ENCODE data around the gene CNTNAP2.
"Not testable (repeated sequence)": the region's sequence is repeated elsewhere in the genome, so short reads cannot be mapped to it uniquely, and the experiment has no call there.

Gene CNTNAP2

GRCh38 chr7:147069771-147070170, 953.2 kb downstream of the CNTNAP2 start:
- no peaks in the 10 kb centered on the region for H3K27me3 Mint-ChIP-seq
- H3K9me3 Mint-ChIP-seq, result peaks cover 29% of the 10 kb centered on the region
- DNase-seq, result no peak
- no peak overlapping the region for H3K27ac Mint-ChIP-seq
- H3K36me3 Mint-ChIP-seq, result no peaks in the 10 kb centered on the region
- CTCF ChIA-PET, result no interaction called here
- no peaks in the 10 kb centered on the region for H3K4me1 Mint-ChIP-seq
- H3K4me3 Mint-ChIP-seq, result no peak overlapping the region

- Mint-ChIP-seq H3K27ac (no peak overlapping the region), H3K4me1 (no peaks in the 10 kb centered on the region)
- CTCF ChIA-PET, result no interaction called here
These were observed 954.3 kb downstream of the CNTNAP2 start for GRCh38 chr7:147070886-147071285.

GRCh38 chr7:147071536-147071935, 954.9 kb downstream of the CNTNAP2 start:
- DNase-seq, result no peak
- peaks cover 32% of the 10 kb centered on the region for H3K9me3 Mint-ChIP-seq
- H3K4me1 Mint-ChIP-seq, result no peaks in the 10 kb centered on the region
- CTCF ChIA-PET, result no interaction called here
- H3K4me3 Mint-ChIP-seq, result no peak overlapping the region
- H3K36me3 Mint-ChIP-seq, result no peaks in the 10 kb centered on the region
- no peak overlapping the region for H3K27ac Mint-ChIP-seq
- H3K27me3 Mint-ChIP-seq, result no peaks in the 10 kb centered on the region

More at GRCh38 chr7:147070886-147071285, 954.3 kb downstream of the CNTNAP2 start:
- no peaks in the 10 kb centered on the region for H3K36me3 Mint-ChIP-seq
- H3K27me3 Mint-ChIP-seq, result no peaks in the 10 kb centered on the region
- no peak overlapping the region for H3K4me3 Mint-ChIP-seq
- no peak for DNase-seq
- peaks cover 32% of the 10 kb centered on the region for H3K9me3 Mint-ChIP-seq

GRCh38 chr7:147078312-147078711, 961.7 kb downstream of the CNTNAP2 start:
- H3K36me3 Mint-ChIP-seq, result no peaks in the 10 kb centered on the region
- no peak overlapping the region for H3K4me3 Mint-ChIP-seq
- no peak for DNase-seq
- CTCF ChIA-PET, result no interaction called here
- H3K27ac Mint-ChIP-seq, result no peak overlapping the region
- H3K9me3 Mint-ChIP-seq, result peaks cover 11% of the 10 kb centered on the region
- no peaks in the 10 kb centered on the region for H3K4me1 Mint-ChIP-seq
- no peaks in the 10 kb centered on the region for H3K27me3 Mint-ChIP-seq

GRCh38 chr7:147079083-147079482, 962.5 kb downstream of the CNTNAP2 start:
- no peak overlapping the region for H3K4me3 Mint-ChIP-seq
- DNase-seq, result no peak
- H3K4me1 Mint-ChIP-seq, result no peaks in the 10 kb centered on the region
- no peaks in the 10 kb centered on the region for H3K27me3 Mint-ChIP-seq
- no peaks in the 10 kb centered on the region for H3K36me3 Mint-ChIP-seq
- H3K27ac Mint-ChIP-seq, result no peak overlapping the region
- CTCF ChIA-PET, result no interaction called here
- H3K9me3 Mint-ChIP-seq, result peaks cover 6% of the 10 kb centered on the region

- DNase-seq, result no peak
- H3K27me3 Mint-ChIP-seq, result no peaks in the 10 kb centered on the region
- no peak overlapping the region for H3K27ac Mint-ChIP-seq
- CTCF ChIA-PET, result no interaction called here
- no peak overlapping the region for H3K4me3 Mint-ChIP-seq
- H3K36me3 Mint-ChIP-seq, result no peaks in the 10 kb centered on the region
- no peaks in the 10 kb centered on the region for H3K4me1 Mint-ChIP-seq
- H3K9me3 Mint-ChIP-seq, result peaks cover 4% of the 10 kb centered on the region
These were observed 963.4 kb downstream of the CNTNAP2 start for GRCh38 chr7:147079921-147080420.

- CTCF ChIA-PET, result no interaction called here
- Mint-ChIP-seq H3K36me3 (no peaks in the 10 kb centered on the region), H3K27ac (no peak overlapping the region), H3K4me3 (no peak overlapping the region), H3K4me1 (no peaks in the 10 kb centered on the region), H3K9me3 (peaks cover 2% of the 10 kb centered on the region), H3K27me3 (no peaks in the 10 kb centered on the region)
- DNase-seq, result no peak
These were observed 964.5 kb downstream of the CNTNAP2 start for GRCh38 chr7:147081117-147081516.

GRCh38 chr7:147089051-147089461, 972.5 kb downstream of the CNTNAP2 start:
- Mint-ChIP-seq H3K9me3 (peaks cover 8% of the 10 kb centered on the region), H3K27me3 (no peaks in the 10 kb centered on the region), H3K36me3 (no peaks in the 10 kb centered on the region), H3K4me1 (no peaks in the 10 kb centered on the region), H3K4me3 (no peak overlapping the region), H3K27ac (no peak overlapping the region)
- CTCF ChIA-PET, result no interaction called here
- DNase-seq, result no peak

GRCh38 chr7:147089608-147090007, 973.0 kb downstream of the CNTNAP2 start:
- CTCF ChIA-PET, result no interaction called here
- Mint-ChIP-seq H3K9me3 (peaks cover 8% of the 10 kb centered on the region), H3K36me3 (no peaks in the 10 kb centered on the region), H3K27ac (no peak overlapping the region), H3K4me3 (no peak overlapping the region), H3K27me3 (no peaks in the 10 kb centered on the region), H3K4me1 (no peaks in the 10 kb centered on the region)
- no peak for DNase-seq

- CTCF ChIA-PET, result no interaction called here
- no peak overlapping the region for H3K27ac Mint-ChIP-seq
- no peak overlapping the region for H3K4me3 Mint-ChIP-seq
- no peaks in the 10 kb centered on the region for H3K4me1 Mint-ChIP-seq
- DNase-seq, result no peak
- peaks cover 23% of the 10 kb centered on the region for H3K9me3 Mint-ChIP-seq
- H3K27me3 Mint-ChIP-seq, result no peaks in the 10 kb centered on the region
- no peaks in the 10 kb centered on the region for H3K36me3 Mint-ChIP-seq
These were observed 980.0 kb downstream of the CNTNAP2 start for GRCh38 chr7:147096629-147097028.

- DNase-seq, result no peak
- H3K4me1 Mint-ChIP-seq, result no peaks in the 10 kb centered on the region
- CTCF ChIA-PET, result no interaction called here
- H3K36me3 Mint-ChIP-seq, result no peaks in the 10 kb centered on the region
- no peak overlapping the region for H3K4me3 Mint-ChIP-seq
- no peak overlapping the region for H3K27ac Mint-ChIP-seq
- H3K27me3 Mint-ChIP-seq, result no peaks in the 10 kb centered on the region
- H3K9me3 Mint-ChIP-seq, result peaks cover 18% of the 10 kb centered on the region
These were observed 986.6 kb downstream of the CNTNAP2 start for GRCh38 chr7:147103224-147103623.

GRCh38 chr7:147106746-147107145, 990.1 kb downstream of the CNTNAP2 start:
- no peak overlapping the region for H3K27ac Mint-ChIP-seq
- peaks cover 17% of the 10 kb centered on the region for H3K9me3 Mint-ChIP-seq
- no peak for DNase-seq
- CTCF ChIA-PET, result no interaction called here
- no peaks in the 10 kb centered on the region for H3K27me3 Mint-ChIP-seq
- no peaks in the 10 kb centered on the region for H3K36me3 Mint-ChIP-seq
- H3K4me3 Mint-ChIP-seq, result no peak overlapping the region
- H3K4me1 Mint-ChIP-seq, result no peaks in the 10 kb centered on the region

GRCh38 chr7:147114525-147114924, 997.9 kb downstream of the CNTNAP2 start:
- H3K4me3 Mint-ChIP-seq, H3K27ac Mint-ChIP-seq, H3K27me3 Mint-ChIP-seq, DNase-seq, CTCF ChIA-PET, H3K4me1 Mint-ChIP-seq, H3K36me3 Mint-ChIP-seq: not testable (repeated sequence)
- H3K9me3 Mint-ChIP-seq, result peaks cover 46% of the 10 kb centered on the region

- Mint-ChIP-seq H3K36me3 (no peaks in the 10 kb centered on the region), H3K4me3 (no peak overlapping the region), H3K4me1 (no peaks in the 10 kb centered on the region), H3K27ac (no peak overlapping the region), H3K27me3 (no peaks in the 10 kb centered on the region), H3K9me3 (peaks cover 8% of the 10 kb centered on the region)
- DNase-seq, result no peak
- CTCF ChIA-PET, result no interaction called here
These were observed 1019.8 kb downstream of the CNTNAP2 start for GRCh38 chr7:147136352-147136751.

GRCh38 chr7:147145194-147145593, 1028.6 kb downstream of the CNTNAP2 start:
- Mint-ChIP-seq H3K4me3 (no peak overlapping the region), H3K9me3 (peaks cover 6% of the 10 kb centered on the region), H3K36me3 (no peaks in the 10 kb centered on the region), H3K27ac (no peak overlapping the region), H3K4me1 (no peaks in the 10 kb centered on the region), H3K27me3 (no peaks in the 10 kb centered on the region)
- no peak for DNase-seq
- CTCF ChIA-PET, result no interaction called here

- no peaks in the 10 kb centered on the region for H3K4me1 Mint-ChIP-seq
- peaks cover 6% of the 10 kb centered on the region for H3K9me3 Mint-ChIP-seq
- H3K27me3 Mint-ChIP-seq, result no peaks in the 10 kb centered on the region
These were observed 1029.6 kb downstream of the CNTNAP2 start for GRCh38 chr7:147146169-147146568.

More at GRCh38 chr7:147146169-147146568, 1029.6 kb downstream of the CNTNAP2 start:
- DNase-seq, result no peak
- Mint-ChIP-seq H3K4me3 (no peak overlapping the region), H3K36me3 (no peaks in the 10 kb centered on the region), H3K27ac (no peak overlapping the region)
- CTCF ChIA-PET, result no interaction called here
